ENCODE results near the gene RPL21.
"Not testable (repeated sequence)": the region's sequence is repeated elsewhere in the genome, so short reads cannot be mapped to it uniquely, and the experiment has no call there.

RPL21 gene

DNA sequence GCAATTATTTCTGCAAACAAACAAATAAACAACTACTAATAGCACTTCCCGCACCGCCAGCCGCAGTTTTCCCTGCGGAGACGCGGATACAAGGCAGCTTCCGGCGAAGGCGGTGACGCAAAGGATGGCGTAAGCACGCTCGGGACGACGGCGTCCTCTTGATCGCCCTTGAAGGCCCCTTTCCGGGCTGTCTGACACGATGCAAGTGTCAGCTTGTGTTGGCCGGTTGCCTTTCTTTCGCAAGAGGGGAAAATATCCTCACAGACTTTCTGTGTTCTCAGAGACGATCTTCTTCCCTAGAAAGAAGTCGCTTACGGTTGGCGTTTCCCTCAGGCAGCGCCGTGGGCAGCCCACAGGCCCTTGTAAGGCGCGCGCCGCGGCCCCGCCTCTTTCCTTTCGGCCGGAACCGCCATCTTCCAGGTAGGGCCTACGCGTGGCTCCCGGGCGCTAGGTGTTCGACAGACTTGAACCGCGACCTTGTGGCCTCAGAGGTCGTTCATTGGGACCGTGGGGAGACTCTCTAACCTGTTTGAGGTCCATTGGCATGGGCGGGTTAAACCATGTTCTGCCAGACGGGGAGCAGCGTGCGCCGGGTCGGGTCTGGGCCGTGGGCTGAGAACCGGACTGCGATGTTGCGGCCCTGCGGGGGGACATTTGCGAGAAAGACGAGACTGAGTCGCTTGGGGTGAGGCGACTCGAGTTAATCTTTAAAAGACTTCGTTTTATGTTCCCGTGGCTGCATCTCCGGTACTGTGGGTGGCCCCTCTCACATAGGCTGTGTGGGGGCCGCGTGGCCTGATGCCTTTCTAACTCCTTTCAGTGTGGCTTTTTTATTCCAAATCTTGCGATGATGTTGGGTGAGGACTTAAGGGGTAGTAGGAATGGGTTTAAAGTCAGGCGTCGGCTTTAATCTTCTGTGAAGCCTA is at the start of gene RPL21:
Gene RPL21, plus strand, starts transcription at position 393 of the 926 bp plus-strand sequence. CDS start 2,219 bp downstream, outside the sequence.
- DNase-seq = peak; percentile 95

DNA sequence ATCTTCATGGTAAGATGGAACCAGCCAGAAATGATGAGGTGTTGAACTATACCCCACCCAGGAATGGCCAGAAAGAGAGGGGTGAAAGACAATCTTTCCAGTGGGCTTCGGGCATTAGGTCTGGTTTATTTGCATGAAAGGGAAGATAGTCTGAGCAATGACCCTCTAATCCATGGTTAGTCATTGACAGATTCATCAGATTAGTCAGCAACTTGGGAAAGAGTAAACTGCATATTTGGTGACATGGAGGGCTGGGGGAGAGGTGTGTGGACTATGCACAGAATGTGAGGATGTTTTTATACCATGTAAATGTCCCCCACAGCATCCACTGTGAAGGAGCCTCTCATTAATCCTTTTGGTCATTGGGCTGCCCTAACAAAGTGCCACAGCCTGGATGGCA is 49.7 kb upstream of the RPL21 start:
- no peak for DNase-seq

DNA sequence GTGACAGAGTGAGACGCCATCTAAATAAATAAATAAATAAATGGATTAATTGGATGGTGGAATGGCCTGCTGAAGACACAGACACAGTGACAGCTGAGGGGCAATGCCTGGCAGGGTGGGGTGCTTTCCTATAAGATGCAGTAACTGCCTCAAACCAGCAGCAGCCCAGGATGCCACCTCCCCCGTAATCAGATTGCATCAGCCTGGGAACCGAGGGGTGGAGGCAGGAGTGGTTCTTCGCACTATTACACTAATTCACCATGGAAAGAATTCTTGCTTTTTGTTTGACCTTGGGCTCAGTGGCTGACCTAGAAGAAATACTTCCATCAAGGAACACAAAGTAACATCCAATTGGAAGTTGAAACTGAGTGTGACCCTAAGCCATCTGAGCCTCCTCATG is 48.2 kb upstream of the RPL21 start:
- no peak for DNase-seq

DNA sequence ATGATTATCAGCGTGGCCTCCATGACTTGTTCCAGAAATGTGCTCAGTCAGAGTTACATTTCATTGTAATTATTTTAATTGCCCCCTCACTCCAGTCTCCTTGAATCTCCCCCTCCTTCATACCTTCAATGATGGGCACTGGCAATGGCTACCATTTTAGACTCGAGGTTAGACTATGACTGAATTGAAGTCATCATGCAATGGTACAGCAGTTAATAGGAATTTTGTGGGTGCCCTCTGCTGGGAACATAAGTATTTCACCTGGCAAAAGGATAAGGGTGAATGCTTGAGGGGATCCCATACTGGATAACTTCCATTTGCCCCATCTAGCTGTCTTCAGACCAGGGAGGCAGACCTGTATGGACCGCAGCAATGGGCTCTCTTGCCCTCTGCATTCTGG is 47.5 kb upstream of the RPL21 start:
- DNase-seq = no peak

DNA sequence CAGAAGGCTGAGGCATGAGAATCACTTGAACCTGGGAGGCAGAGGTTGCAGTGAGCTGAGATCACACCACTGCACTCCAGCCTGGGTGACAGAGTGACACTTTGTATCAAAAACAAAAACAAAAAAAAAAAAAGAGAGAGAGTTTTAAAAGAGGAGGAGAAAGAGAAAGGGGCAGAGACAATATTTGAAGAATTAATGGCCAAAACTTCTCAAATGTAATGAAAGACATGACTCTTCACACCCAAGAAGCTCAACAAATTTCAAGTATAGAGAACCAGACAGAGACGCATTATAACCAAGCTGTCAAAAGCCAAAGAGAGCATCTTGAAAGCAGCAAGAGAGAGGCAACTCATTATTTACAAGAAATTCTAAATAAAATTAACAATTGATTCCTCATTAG is 42.8 kb upstream of the RPL21 start:
- no peak for DNase-seq

DNA sequence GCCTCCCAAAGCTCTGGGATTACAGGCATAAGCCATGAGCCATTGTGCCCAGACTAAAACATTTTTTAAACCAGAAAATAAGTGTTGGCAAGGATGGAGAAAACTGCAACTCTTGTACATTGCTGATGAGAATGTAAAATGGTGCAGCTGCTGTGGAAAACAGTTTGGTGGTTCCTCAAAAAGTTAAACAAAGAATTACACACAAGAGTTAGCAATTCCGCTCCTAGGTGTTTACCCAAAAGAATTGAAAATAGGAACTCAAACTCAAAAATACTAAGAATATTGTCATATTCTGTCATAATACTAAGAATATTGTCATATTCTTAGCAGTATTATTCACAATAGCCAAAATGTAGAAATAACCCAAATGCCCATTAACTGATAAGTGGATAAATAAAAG is 40.1 kb upstream of the RPL21 start:
- no peak for DNase-seq

DNA sequence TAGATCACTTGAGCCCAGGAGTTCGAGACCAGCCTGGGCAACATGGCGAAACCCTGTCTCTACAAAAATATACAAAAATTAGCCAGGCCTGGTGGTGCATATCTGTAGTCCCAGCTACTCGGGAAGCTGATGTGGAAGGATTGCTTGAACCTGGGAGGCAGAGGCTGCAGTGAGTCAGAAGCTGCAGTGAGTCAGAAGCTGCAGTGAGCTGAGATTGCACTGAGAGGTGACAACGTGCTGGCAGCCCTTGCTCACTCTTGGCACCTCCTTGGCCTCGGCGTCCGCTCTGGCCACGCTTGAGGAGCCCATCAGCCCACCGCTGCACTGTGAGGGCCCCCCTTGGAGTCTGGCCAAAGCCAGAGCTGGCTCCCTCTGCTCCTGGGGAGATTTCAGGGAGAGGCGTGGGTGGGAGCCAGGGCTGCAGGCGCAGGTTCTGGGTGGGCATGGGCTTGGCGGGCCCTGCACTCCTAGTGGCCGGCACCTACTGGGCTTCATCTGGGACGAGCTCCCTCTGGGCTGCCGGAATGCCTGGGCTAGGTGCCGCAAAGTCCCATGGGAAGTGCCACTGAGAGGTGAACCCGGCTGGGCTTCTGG is 39.5 kb upstream of the RPL21 start:
- DNase-seq = no peak

DNA sequence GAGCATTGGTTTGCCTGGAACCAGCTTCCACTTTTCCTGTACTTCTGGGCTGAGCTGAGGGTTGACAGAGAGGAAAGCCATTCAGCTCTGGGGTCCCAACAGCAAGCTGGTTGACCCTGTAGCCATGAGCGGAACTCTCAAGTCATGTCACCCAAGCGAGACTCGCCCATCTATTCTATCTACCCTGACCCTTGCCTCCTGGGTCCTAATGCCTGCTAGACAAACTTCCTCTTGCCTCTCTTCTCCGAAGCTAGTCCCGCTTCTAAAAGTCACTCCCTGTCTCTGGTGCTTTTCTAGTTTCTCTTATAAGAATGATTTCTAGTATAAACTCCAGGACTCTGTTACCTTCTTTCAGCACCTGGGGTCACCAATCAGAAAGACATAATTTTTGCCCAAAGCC is 38.0 kb upstream of the RPL21 start:
- not testable (repeated sequence) for DNase-seq

DNA sequence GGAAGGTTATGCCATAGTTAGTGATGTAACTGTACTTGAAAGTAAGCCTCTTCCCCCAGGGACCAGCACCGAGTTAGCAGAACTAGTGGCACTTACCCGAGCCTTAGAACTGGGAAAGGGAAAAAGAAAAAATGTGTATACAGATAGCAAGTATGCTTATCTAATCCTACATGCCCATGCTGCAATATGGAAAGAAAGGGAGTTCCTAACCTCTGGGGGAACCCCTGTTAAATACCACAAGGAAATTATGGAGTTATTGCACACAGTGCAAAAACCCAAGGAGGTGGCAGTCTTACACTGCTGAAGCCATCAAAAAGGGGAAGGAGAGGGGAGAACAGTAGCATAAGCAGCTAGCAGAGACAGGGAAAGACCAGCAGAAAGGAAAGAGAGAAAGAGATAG is 33.6 kb upstream of the RPL21 start:
- DNase-seq = not testable (repeated sequence)

DNA sequence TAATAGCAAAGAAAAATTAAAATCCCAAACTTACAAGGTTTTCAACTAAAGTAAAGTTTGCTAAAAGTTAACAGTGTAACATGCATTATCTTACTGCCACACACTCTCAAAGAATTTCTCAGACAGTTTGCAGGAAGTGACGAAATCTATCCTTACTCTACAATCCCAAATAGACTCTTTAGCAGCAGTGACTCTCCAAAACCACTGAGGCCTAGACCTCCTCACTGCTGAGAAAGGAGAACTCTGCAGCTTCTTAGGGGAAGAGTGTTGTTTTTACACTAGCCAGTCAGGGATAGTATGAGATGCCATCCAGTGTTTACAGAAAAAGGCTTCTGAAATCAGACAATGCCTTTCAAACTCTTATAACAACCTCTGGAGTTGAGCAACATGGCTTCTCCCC is 32.5 kb upstream of the RPL21 start:
- DNase-seq = peak; percentile 34

DNA sequence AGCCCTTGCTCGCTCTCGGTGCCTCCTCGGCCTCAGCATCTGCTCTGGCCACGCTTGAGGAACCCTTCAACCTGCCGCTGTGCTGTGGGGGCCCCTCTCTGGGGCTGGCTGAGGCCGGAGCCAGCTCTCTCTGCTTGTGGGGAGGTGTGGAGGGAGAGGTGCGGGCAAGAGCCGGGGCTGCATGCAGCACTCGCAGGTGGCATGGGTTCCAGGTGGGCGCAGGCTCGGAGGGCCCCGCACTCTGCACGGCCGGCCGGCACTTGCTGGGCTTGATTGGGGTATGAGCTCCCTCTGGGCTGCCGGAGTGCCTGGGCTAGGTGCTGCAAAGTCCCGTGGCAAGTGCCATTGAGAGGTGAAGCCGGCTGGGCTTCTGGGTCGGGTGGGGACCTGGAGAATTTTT is 31.7 kb upstream of the RPL21 start:
- DNase-seq = no peak

DNA sequence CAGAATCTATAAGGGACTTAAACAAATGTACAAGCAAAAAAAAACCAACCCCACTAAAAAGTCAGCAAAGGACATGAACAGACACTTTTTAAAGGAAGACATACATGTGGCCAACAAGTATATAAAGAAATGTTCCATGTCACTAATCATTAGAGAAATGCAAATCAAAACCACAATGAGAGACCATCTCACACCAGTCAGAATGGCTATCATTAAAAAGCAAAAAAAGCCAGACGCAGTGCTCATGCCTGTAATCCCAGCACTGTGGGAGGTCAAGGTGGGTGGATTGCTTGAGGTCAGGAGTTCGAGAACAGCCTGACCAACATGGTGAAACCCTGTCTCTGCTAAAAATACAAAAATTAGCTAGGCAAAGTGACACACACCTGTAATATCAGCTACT is 29.3 kb upstream of the RPL21 start:
- not testable (repeated sequence) for DNase-seq

DNA sequence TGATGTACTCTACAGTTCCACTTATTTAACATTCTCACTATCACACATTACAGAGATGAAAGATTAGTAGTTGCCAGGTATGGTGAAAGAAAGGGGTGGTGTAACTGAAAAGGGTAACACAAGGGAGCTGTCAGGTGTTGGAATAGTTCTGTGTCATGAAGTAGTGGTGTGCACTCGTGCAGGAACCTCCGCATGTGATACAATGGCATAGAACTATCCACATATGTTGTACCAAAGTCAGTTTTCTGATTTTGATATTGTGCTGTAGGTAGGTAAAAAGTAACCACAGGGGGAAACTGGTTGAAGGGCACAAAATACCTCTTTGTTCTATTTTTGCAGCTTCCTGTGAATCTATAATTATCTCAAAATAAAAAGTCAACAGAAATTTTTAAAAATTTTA is 24.4 kb upstream of the RPL21 start:
- DNase-seq = no peak

DNA sequence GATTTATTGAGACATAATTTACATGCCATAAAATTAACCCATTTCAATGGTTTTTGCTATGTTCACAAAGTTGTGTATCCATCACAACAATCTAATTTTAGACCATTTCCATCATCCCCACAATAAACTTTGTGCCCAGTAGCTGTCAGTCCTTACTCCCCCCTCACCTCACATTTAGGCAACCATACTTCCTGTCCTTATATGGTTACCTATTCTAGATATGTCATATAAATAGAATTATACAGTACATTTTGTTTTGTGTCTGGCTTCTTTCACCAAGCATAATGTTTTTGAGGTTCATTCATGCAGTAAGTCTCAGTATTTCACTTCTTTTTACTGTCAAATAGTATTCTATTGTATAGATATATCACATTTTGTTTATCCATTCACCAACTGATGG is 23.2 kb upstream of the RPL21 start:
- DNase-seq = no peak

DNA sequence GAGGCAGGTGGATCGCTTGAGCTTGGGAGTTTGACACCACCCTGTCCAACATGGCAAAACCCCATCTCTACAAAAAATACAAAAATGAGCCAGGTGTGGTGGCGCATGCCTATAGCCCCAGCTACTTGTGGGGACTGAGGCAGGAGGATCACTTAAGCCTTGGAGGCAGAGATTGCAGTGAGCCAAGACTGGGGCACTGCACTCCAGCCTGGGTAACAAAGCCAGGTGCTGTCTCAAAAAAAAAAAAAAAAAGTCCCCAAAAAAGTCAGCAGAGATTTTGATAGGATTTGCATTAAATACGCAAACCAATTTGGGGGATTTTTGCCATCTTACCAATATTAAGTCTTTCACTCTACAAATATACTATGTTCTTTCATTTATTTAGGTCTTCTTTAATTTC is 21.7 kb upstream of the RPL21 start:
- DNase-seq = no peak

DNA sequence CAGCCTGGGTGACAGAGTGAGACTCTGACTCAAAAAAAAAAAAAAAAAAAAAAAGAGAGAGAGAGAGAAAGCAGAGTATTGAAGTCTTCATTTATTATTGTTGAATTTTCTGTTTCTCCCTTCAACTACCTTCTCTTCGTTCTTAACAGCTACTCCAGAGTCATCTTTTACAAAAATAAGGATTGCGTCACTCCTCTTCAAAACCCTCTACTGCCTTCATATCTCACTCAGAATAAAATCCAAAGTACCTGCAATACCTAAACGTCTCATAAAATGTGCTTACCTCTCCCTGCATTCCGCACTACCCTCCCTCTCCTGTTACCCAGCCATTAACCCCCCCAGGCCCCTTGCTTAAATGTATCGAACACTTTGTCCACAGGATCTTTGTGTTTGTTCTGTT is 17.4 kb upstream of the RPL21 start:
- DNase-seq = no peak

DNA sequence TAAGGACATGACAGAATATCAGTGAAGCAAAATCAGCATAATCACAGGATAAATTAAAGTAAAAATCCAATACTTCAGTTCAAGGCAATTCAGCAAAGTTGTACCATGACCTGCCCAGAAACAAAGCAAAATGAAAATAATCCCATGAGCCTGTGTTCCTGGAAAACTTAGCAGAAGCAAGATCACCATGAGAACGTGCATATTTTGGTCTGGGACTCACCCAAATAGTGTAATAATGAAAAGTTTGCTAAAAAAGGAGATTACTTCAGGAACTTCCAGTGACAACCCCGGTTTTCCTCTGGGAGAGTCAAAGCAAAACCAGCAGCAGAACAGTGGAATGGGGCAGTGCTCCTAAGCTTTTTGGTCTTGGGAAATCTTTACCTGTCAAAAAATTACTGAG is 14.9 kb upstream of the RPL21 start:
- no peak for DNase-seq

DNA sequence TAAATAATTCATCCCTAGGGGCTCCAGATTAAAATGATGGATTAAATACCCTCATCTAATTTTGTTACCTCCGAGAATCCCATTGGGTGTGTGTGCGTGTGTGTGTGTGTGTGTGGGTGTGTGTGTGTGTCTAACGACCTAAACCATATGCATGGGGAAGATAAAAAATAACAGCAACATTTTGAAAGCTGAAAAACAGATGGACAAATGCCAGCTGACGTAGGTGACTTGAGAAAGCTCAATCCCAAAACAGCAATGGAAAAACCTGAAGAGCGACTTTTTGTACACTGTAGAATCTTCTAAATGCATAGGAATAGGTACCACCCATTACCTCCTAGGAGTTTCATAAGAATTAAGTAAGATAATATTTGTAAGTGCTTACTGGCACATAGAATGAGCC is 8.7 kb upstream of the RPL21 start:
- DNase-seq = no peak

DNA sequence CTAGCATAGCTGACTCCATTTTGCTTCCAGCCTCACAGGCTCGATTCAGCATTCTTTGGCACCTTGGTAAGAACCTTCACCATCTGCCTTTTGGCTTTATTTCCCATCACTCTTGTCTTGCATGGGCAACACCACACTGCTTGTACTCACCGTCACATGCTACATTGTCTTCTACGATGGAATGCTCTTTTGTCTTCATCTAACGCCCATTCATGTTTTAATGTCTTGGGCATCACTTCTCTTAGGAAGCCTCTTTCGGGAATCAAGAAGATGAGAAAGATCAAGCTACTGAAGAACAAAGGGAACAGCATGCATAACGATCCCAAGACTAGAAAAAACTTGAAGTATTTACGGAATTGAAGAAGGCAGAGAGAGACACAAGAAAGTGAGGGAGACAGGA is 5.7 kb upstream of the RPL21 start:
- DNase-seq = no peak

DNA sequence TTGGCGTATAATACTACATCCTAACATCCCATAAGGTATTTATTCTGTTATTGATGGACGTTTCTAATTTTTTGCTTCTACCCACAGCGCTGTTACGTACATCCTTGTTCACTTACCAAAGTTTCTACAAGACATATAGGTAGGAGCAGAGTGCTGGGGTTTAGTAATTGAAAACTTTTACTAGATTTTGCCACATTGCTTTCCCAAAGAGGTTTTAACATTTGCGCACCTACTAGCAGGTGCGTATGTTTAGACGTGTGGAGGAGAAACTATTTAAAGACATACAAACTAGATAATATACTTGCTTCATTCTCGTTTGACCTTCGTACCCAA is 559 bp upstream of the RPL21 start:
- DNase-seq = no peak

DNA sequence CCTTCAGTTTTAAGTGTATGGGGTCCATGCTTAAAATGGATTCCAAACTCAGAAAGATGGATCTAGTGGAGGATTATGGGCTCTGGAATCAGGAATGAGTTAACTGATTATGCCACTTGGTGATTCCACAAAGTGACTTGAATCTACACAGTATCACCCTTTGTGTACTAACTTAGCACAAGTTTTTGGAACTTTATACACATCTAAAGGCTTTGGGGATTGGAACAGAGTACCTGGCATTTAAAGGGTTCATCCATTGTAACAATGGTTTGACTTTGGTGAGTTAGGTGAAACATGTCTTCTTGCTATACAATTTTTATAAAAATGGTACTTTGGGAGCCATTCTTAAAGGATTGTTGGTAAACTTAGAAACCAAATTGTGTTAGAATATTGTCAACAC is 1.1 kb downstream of the RPL21 start:
- no peak for DNase-seq

DNA sequence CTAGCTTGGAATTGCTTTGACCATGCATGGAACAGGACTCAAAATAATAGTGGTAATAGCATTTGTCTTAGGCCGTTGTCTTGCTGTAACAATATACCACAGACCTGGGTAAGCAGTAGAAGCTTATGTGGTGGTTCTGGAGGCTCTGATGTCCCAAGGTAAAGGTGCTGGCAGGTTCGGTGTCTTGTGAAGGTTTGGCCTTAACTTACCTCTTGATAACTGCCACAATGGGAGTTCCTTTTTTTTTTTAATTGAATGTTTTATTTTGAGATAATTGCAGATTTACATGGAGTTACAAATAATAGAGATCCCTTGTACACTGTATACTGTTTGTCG is 5.8 kb downstream of the RPL21 start:
- DNase-seq = no peak

DNA sequence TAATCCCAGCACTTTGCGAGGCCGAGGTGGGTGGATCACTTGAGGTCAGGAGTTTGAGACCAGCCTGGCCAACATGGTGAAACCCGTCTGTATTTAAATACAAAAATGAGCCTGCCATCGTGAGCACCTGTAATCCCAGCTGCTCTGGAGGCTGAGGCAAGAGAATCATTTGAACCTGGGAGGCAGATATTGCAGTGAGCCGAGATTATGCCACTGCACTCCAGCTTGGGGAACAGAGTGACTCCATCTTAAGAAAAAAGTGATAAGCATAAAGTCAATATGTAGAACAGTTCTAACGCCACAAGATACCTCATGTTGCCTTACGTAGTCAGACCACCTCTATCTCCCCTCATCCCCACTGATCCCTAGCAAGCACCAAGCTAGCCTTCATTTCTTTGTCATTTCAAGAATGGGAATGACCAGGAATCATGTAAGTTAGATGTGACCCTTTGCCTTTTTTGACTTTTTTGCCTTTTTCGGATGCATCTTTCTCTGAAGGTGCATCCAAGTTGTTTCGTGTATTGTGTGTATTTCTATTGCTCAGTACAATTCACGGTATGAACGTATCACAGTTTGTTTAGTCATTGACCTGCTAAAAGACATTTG is 6.4 kb downstream of the RPL21 start:
- DNase-seq = no peak

DNA sequence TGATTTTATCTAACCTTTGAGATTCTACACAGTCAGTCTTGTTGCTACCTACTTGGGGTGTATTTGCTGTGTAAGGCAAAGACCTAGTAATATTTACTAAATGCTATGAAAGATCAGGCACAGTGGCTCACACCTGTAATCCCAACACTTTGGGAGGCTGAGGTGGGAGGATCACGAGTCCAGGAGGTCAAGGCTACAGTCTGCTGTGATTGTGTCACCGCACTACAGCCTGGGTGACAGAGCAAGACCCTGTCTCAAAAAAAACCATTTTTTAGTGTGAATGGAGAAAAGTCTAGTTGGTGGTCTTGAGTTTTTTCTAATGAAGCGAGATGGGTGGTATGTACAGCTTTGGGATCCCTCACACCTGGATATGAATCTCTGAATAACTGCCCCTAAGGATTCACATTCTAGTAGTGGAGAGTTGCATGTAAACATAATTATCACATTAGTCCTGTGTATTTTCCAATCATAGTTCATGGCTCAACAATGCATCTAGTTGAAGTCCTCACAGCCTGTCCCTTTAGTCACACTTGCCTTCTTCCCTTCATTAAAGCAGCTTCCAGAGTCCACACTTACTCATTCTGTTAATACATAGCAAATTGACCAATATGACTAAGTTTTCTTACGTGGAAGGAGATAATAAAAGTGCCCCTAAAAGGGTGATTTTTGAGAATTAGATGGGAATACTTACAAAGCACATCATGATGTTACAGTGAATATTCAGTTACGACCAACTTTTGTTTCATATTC is 7.5 kb downstream of the RPL21 start:
- no peak for DNase-seq
